HG03045 (cell line): Measurements from ENCODE around the gene ABCC11.

Experiments used
- ATAC-seq: cut with Tn5 transposase; IDR thresholded peaks from one replicate; pipeline ENCODE4 v1.9.1; 2021; ENCODE audit warnings: mild to moderate bottlenecking, moderate library complexity; ENCODE audit not compliant: unreplicated experiment

ABCC11 gene

DNA sequence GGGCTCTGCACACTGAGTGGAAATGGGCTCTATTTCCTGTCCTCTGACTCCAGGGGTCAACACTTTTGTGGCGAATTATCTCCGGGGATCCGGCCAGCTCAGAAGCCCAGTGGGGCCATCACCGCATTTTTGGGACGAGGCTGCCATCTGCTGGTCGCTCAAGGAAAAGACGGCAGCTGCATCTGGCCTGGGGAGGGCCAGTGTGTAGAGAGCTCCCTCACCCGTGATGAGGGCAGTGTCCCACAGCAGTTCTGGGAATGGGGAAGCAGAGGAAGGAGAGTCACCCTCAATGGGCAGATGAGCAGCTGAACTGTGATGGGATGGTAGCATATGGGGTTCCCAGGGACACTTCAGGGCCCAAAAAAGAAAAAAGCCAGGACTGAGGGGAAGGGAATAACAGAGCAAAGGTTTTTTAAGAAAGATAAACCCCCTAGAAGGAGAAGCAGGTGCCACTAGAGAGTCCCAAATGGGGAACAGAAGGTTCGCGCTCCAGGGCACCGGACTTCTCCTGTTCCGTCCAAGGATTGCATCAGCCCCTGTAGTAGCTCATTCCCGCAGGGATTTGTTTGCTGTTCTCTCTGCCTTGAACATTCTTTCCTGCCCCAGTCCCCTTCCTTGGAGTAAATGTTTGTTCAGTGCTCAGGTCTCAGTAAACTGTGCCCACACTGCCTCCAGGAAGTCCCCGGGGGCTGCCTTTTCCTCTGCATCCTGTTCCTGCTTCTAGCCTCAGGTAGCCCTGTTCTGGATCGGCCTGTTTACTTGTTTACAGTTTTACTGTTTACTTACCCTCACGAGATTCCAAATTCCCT is 82.2 kb downstream of the ABCC11 start:
- peak; percentile 88 for ATAC-seq

GRCh38 chr16:48162839-48163410 is 84.4 kb downstream of the ABCC11 start:
- ATAC-seq: no peak

DNA sequence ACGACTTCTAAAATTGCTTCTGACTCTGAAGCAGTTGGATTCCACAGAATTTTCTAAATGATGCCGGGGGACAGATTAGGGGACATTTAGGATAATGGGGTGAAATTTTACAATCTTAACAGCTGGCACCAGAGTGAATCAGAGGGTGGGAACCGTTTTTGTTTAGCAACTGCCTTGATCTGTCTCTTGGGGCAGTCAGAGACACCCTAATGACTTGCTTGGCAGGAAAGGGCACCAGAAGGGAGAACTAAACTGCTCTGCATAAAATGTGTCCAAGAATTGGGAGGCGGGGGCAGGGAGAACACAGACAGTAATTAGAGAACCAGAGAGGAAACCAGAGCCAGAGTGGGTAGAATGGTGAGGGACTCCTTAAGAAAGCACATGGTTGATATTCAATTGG is 85.4 kb downstream of the ABCC11 start:
- ATAC-seq: no peak

DNA sequence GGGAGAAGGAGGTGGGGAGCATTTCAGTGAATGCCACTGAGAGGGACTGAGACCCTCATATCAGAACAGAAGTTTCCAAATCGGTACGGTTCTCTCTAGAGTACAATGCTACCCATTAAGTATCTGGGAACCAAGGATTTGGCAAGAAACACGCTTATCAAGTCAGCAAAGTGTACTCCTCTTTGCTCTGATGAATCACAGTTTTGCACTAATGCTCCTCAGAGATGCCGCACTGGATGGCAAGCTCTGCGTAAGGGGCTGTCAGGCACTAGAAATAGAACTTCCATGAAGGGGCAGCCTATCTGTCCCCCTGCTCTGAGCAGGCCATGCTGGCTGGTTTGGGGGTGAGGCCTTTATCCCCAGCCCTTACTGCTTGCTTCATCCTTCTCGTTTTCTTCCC is 86.8 kb downstream of the ABCC11 start:
- no peak for ATAC-seq

- ATAC-seq: peak; percentile 71
These were observed 89.0 kb downstream of the ABCC11 start for GRCh38 chr16:48158296-48158695.

DNA sequence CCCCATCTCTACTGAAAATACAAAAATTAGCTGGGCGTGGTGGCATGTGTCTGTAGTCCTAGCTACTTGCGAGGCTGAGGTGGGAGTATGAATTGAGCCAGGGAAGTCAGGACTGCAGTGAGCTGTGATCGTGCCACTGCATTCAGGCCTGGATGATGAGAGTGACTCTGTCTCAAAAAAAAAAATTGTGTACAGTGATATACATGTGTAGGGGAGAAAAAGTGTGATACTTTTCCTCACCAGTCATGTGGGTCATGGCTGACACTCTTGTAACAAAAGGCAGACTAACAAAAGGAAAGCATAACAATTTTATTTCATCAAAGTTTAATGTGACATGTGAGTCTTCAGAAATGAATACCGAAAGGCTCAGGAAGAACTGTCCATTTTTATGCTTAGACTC is 89.5 kb downstream of the ABCC11 start:
- ATAC-seq: no peak

DNA sequence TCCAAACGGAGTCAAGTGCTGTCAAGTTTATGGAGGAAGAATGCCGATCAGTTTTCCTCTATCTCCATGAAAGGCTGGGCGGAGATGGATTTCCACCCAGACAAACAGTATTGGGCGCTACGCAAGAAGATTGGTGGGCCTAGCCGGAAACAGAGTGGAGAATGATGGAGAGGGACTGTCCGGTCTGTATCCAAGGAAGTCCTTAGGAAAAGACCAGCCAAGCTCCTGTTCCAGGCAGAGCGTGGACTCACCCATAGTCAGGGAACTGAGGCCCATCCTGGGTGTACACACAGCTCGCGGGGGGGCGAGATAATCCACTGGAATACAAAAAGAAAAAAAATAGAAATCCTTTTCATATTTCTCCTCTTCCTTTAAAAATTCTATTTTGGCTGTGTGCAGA is 90.0 kb downstream of the ABCC11 start:
- no peak for ATAC-seq

- no peak for ATAC-seq
These were observed 90.5 kb downstream of the ABCC11 start for GRCh38 chr16:48156790-48157209.

- no peak for ATAC-seq
These were observed 91.2 kb downstream of the ABCC11 start, which contains the start of gene ABCC12 for GRCh38 chr16:48155926-48156789. Gene ABCC12 (minus strand): TSS chr16:48155993. CDS start chr16:48146424, 9,569 bp downstream.

- no peak for ATAC-seq
These were observed 93.6 kb downstream of the ABCC11 start for GRCh38 chr16:48153774-48154173.

DNA sequence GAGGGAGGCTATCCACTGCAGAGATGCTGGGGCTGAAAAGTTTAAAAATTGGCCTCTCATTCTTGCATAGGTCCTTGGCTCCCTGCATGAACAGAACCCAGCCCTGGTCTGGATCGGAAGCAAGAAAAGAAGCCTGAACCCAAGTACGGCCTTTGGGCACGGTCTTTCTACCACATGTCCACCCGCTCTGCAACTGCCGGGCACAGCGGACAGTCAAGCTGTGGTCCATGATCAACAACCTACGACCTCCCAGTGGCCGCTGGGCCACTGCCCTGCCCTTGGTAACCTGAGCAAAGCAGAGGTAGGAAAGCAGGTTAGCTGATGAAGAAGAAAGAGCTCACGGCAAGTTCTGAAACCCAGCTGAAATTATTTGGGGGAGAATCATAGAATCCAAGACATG is 95.1 kb downstream of the ABCC11 start:
- ATAC-seq: no peak

GRCh38 chr16:48150707-48151106 is 96.6 kb downstream of the ABCC11 start:
- ATAC-seq: no peak

GRCh38 chr16:48146710-48147109 is 100.6 kb downstream of the ABCC11 start:
- no peak for ATAC-seq

- no peak for ATAC-seq
These were observed 101.2 kb downstream of the ABCC11 start for GRCh38 chr16:48146131-48146530.

DNA sequence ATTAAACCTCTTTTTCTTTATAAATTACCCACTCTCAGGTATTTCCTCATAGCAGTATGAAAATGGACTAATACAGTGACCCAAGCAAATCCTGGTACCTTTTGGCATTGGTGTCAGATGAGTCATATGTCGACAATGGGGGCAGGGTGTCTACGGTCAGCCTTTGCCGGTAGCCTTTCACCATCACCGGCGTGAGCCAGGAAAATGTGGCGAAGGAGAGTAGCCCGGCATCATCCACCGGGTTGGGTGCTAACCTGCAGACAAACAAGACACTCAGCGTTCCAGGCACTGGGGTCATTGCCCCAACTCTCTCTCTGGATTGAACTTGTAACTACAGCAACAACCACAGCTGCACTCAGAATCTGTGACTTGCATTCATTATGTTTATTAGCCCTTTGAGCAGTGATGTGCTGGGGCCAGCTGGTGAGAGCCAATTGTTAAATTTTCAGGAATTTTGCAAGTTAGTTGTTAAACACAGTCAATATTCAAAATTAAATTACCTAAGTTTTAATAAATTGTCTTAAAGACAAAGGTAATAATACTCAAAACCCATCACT is 103.4 kb downstream of the ABCC11 start:
- no peak for ATAC-seq

- no peak for ATAC-seq
These were observed 106.5 kb downstream of the ABCC11 start for GRCh38 chr16:48140821-48141220.

DNA sequence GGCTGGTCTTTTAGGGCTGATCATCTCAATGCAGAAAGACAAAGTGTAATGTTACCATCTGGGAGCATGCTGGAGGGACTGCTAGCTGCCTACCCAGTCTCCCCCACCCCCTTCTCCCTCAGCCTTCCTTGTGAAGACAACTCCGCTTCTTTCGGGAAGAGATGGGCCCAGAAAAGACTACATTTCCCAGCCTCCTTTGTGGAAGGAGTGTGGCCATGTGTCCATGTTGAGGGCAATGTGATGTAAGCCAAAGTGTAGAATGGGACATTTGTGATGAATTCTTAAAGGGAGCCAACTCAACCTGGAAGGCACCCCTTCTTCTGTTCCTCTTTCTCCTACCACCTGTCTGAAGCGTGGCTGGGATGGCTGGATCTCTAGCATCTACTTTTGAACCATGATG is 107.8 kb downstream of the ABCC11 start:
- no peak for ATAC-seq

GRCh38 chr16:48138543-48138942 is 108.8 kb downstream of the ABCC11 start:
- no peak for ATAC-seq

DNA sequence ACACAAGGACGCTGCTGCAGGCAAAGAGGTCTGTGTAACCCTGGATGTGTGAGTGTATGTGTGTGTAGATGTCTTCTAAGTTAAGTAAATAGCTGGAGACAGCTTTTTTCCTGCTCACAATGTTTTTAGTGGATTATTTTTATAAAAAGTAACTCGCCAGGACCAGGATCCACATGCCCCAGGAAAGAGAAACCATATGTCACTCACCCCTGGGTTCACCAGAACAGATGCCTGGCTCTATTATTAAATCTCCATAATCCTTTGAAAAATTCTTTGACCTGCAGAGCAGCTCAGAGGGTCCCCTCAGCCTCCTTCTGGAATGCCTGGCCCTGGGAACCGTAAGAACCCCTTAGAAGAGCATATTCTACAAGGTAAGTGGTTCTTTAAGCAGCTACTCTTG is 109.5 kb downstream of the ABCC11 start:
- ATAC-seq: no peak

DNA sequence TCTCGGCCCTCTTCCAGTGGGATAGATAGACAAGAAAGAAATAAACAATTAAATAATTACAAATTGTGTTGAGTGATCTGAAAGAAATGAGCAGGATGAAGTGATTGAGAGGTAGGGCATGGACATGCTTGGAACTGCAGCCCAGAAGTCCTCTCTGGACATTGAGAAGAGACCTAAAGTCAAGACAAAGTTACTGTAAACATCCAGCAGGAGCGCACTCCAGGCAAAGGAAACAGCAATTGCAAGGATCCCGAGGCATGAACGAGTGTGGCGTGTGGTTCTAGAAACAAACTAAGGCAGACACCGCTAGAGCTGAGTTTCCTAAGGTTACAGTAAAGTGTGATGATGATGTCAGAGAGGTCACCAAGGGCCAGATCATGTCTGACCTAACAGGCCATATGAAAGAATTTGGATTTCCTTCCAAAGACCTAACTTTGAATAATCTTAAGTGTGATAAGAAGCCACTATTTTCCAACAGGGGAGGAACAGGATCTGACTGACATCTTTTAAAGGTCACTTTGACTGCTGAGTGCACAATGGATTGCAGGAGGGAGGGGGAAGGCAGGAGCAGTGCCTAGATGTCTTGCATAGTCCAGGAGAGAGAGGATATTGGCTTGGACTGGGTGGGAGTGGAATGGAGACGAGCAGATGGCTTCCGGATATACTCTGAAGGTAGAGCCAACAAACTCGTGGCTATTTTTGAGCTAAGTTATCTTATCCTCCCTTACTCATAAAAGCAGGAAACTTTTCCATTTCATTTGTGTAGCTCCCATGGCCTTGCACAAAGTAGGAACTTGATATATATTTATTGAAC is 110.6 kb downstream of the ABCC11 start:
- no peak for ATAC-seq
